ENCODE measurements around the gene AK8. TPM values are rescaled to one million over a fixed set of nuclear protein-coding genes. Genes with fewer than 3 reads are reported as not detected.

AK8 gene
- total and polyA plus RNA-seq, 2 of the 4 experiments (the other 2 are of a cell fraction): under 0.01 to 0.09 TPM

- Histone ChIP-seq H3K4me1 (ENCODE audit: control insufficient read depth, insufficient read depth, low read length) (no peaks in the 10 kb centered on the region), H3K79me1 (ENCODE audit: low read depth in 1 of 2, low read length in 2 of 2) (no peaks in the 10 kb centered on the region), H3K9me1 (ENCODE audit: insufficient read depth, low read length) (no peaks in the 10 kb centered on the region), H3K56ac (ENCODE audit: extremely low read depth, insufficient read depth, low read length) (no peak overlapping the region), H3K27ac (ENCODE audit: insufficient read depth, low read length) (no peak overlapping the region), H3K4me2 (ENCODE audit: low read depth, low read length) (no peak overlapping the region), H2BK5ac (ENCODE audit: low read depth, low read length, poor library complexity, severe bottlenecking) (no peak overlapping the region), H3K4ac (ENCODE audit: low read depth, low read length) (no peak overlapping the region), H4K5ac (ENCODE audit: low read depth, low read length) (no peak overlapping the region), H2AK9ac (replicated peaks; ENCODE audit: low read depth, low read length, poor library complexity) (no peak overlapping the region), H3K4me3 (ENCODE audit: insufficient read depth, low read depth, low read length) (no peak overlapping the region), H3K18ac (ENCODE audit: low read depth, low read length) (no peak overlapping the region), H4K8ac (ENCODE audit: low read depth in 2 of 2, low read length in 2 of 2) (no peak overlapping the region), H2BK120ac (ENCODE audit: low read depth, low read length) (no peak overlapping the region), H4K91ac (ENCODE audit: insufficient read depth, low read depth, low read length) (no peak overlapping the region), H3K9me3 (ENCODE audit: control insufficient read depth, insufficient read depth, low read length) (no peaks in the 10 kb centered on the region), H4K20me1 (ENCODE audit: insufficient read depth, low read length) (no peaks in the 10 kb centered on the region), H2BK20ac (ENCODE audit: low read depth, low read length) (no peak overlapping the region), H2AK5ac (ENCODE audit: low read depth, low read length) (no peak overlapping the region), H2BK15ac (ENCODE audit: low read depth, low read length) (no peak overlapping the region), H3K36me3 (ENCODE audit: control insufficient read depth, insufficient read depth, low read length) (no peaks in the 10 kb centered on the region), H3K9ac (ENCODE audit: low read depth, low read length) (no peak overlapping the region), H2AFZ (replicated peaks; ENCODE audit: low read length, poor library complexity) (no peak overlapping the region), H3K23ac (ENCODE audit: low read depth, low read length) (no peak overlapping the region), H3K14ac (replicated peaks; ENCODE audit: low read depth, low read length) (no peak overlapping the region), H3K27me3 (ENCODE audit: control insufficient read depth, insufficient read depth, low read length) (peaks cover 34% of the 10 kb centered on the region)
- ChIA-PET CTCF (no interaction called here), POLR2A (ENCODE audit: unreplicated experiment) (no interaction called here)
- TF ChIP-seq CHD1 (IDR thresholded peaks at IDR 0.05; ENCODE audit: low read depth, low read length) (no peak), NFE2L2 (IDR thresholded peaks at IDR 0.05; ENCODE audit: low read depth, low read length) (no peak), MAZ (IDR thresholded peaks at IDR 0.05; ENCODE audit: borderline replicate concordance, low read depth, low read length) (no peak), FOS (IDR thresholded peaks at IDR 0.05; ENCODE audit: low read depth, low read length) (no peak), SMC3 (IDR thresholded peaks at IDR 0.05; ENCODE audit: low read depth, low read length) (no peak)
- intact Hi-C loops (cut with micrococcal nuclease) (loop anchor here (10.0 kb wide), 1 partner anchor 87 kb away; the partner anchor contains the start of gene GTF3C4), dilution Hi-C loops (cut with HindIII; ENCODE audit: low sequenced_read_pairs, unreplicated experiment) (no loop called here), in situ Hi-C loops (cut with MboI; ENCODE audit: low sequenced_read_pairs) (no loop called here)
- no TSS peak for BruUV-seq (replicated peaks)
- no peak for DNase-seq
- no peak for ATAC-seq (ENCODE audit: low read depth)
- WGBS, 2 experiments (ENCODE audit: extremely low coverage in 2 of 2, insufficient read length in 1 of 2): no CpG with 5 or more reads among the region's 1 CpG
Observed at GRCh38 chr9:132761602-132762001, 116.5 kb downstream of the AK8 start.

Measured in IMR-90 (cell line).